ENCODE results near the gene OR4D2.

OR4D2 gene

DNA sequence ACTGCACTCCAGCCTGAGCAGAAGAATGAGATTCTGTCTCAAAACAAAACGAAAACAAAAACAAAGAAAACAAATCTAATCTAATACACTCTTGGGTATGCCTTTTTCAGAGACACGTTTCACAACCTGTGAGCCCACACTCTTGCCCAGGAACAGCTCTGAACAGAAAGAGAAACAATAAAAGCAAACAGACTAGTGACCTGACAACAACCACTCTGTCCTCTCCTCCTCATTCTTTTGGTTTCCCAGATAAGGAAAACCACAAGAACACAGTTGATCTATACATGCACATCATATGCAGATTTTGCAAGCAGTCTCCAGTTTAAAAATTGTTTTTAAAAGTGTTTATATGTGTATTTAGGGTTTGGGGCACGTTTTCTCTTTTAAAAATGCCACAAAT, 51.0 kb downstream of the OR4D2 start:
- peaks cover 22% of the 10 kb centered on the region for H3K4me1 Mint-ChIP-seq (ENCODE audit: low read depth)
- no peaks in the 10 kb centered on the region for H3K9me3 Mint-ChIP-seq
- H3K27me3 Mint-ChIP-seq, result no peaks in the 10 kb centered on the region

DNA sequence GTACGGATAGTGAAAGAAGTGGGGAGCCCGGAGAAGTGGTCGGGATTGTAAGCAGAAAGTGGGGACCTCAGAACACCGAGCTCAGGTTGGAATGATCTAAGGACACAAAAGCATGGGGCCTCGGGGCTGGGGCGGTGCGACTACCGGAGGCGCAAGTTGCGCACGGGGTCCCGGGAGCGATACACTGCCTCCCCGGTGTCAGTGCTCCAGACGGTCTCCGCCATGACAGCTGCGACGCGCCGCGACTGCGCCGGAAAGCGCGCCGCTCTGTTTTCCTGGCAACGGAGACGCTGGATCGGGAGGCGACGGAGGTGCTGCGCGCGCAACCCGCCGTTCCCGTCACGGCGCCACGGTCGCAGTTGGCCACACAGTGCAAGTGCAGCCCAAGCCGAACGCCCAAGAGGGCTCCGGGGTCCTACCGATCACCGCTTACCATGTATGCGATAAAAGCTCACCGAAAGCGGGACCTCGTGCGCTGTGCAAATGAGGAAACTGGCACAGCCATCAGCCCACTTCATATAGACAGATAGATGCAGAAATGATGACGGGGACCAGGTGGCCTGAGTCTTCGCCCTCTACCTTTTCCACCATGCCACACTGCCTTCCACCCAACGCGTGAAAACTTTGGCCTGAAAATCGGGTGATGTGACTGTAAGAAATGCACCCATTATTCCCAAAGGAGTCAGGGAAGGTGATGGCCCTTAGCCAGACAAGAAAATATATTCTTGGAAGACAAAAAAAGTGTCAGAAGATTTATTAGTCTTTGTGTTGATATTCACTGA, 52.4 kb downstream of the OR4D2 start, which contains the start of gene MKS1:
TSS of gene MKS1 (minus strand) at position 249 of the 782 bp plus-strand sequence. CDS start at position 224, 25 bp downstream.
- Mint-ChIP-seq H3K4me1 (ENCODE audit: low read depth) (peaks cover 25% of the 10 kb centered on the region), H3K4me3 (peak within 1 kb of the TSS; percentile 94), H3K36me3 (ENCODE audit: low read depth) (peaks cover 5% of the 10 kb centered on the region), H3K27ac (peak within 1 kb of the TSS; percentile 94), H3K9me3 (no peaks in the 10 kb centered on the region), H3K27me3 (peaks cover 4% of the 10 kb centered on the region)

More for the DNA sequence above, 51.0 kb downstream of the OR4D2 start:
- H3K36me3 Mint-ChIP-seq (ENCODE audit: low read depth), result peaks cover 15% of the 10 kb centered on the region
- H3K4me3 Mint-ChIP-seq, result peak overlapping the region; percentile 30
- H3K27ac Mint-ChIP-seq, result peak overlapping the region; percentile 5

DNA sequence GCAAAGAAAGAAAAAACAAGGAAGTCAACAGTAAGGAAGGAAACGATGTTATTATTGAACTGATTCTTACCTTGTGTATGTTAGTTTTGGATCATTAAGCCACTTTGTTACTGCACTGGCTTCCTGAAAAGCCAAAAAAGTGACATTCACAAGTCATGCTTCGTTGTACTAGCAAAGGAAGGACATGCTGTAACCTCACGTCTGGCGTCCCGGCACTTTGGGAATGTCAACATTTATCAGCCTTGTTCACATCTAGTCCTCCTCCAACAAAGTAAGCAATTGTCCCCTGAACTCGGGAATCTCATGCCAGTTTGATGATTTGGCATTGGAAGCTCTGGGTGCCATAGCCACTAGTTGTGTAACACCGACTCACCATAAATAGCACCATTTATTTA, 53.0 kb downstream of the OR4D2 start:
- Mint-ChIP-seq H3K9me3 (no peaks in the 10 kb centered on the region), H3K27ac (peak overlapping the region; percentile 94), H3K4me3 (peak overlapping the region; percentile 94), H3K36me3 (ENCODE audit: low read depth) (peaks cover 5% of the 10 kb centered on the region), H3K27me3 (peaks cover 4% of the 10 kb centered on the region), H3K4me1 (ENCODE audit: low read depth) (peaks cover 29% of the 10 kb centered on the region)
